ENCODE measurements around the gene EFHC1.

The EFHC1 gene

GRCh38 chr6:52538901-52539354 is 118.8 kb downstream of the EFHC1 start:
- peak overlapping the region; percentile 8; the same call in 1 of the 2 replicates for H3K4me3 ChIP-seq (ENCODE audit: low read depth, low read length)
- TF ChIP-seq CTCF (IDR thresholded peaks at IDR 0.05; ENCODE audit: low read depth, low read length): no peak

GRCh38 chr6:52539607-52540006 is 119.5 kb downstream of the EFHC1 start:
- peak overlapping the region; percentile 8; the same call in 1 of the 2 replicates for H3K4me3 ChIP-seq (ENCODE audit: low read depth, low read length)
- no peak for TF ChIP-seq CTCF (IDR thresholded peaks at IDR 0.05; ENCODE audit: low read depth, low read length)

DNA sequence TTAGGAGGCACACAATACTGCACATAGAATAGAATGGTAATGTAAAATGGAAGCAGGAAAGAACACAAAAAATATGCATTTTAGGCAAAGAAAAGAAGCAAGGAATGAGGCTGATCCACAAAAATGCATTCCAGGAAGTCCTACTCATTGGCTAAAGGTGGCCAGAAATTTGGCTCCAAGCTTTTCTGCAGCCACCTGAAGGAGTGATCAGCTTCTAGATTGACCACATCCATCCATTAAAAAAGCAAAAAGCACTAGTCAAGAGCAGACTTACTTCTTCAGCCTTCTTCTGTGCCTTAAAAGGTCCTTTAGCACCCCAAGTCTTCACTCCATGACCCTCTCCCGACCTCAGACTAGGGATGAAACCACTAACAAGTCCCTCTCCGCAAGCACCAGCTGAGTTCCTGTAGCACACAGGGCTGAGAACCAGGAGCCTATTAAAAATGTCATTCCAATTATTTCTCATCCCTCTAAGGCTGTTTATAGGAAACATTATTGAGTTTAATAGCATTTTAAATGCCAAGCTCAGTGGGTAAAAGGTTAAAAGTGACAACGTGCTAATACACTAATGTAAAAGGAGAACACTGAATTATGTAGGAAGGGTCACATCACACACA is 120.3 kb downstream of the EFHC1 start:
- TF ChIP-seq CTCF (IDR thresholded peaks at IDR 0.05; ENCODE audit: low read depth, low read length): no peak
- H3K4me3 ChIP-seq (ENCODE audit: low read depth, low read length): 0 out of 2 replicates have a peak overlapping the region, but pooled peaks have one; percentile 2

DNA sequence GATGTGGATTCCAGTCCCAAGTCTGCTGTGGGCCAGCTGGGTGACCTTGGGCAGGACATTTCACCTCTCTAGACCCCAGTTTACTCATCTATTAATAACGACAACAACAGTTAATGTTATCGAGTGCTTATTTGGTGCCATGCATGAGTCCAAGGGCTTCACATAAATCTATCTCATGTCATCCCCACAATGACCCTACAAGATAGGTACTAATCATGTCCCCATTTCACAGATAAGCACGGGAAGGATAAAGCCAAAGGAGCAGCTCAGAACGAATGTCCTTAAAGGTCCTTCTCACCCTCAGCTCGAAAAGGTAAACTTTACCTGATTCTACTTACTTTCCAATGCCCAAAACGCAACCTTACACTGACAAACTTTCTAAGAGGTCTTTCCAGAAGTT is 121.0 kb downstream of the EFHC1 start:
- H3K4me3 ChIP-seq (ENCODE audit: low read depth, low read length): no peak overlapping the region
- TF ChIP-seq CTCF (IDR thresholded peaks at IDR 0.05; ENCODE audit: low read depth, low read length): no peak

- no peak for TF ChIP-seq CTCF (IDR thresholded peaks at IDR 0.05; ENCODE audit: low read depth, low read length)
- peak overlapping the region; percentile 20; the same call in 1 of the 2 replicates for H3K4me3 ChIP-seq (ENCODE audit: low read depth, low read length)
Observed at GRCh38 chr6:52543262-52543661, 123.1 kb downstream of the EFHC1 start.

GRCh38 chr6:52543729-52544601 is 123.8 kb downstream of the EFHC1 start:
- no peak for TF ChIP-seq CTCF (IDR thresholded peaks at IDR 0.05; ENCODE audit: low read depth, low read length)
- peak overlapping the region; percentile 20; the same call in 1 of the 2 replicates for H3K4me3 ChIP-seq (ENCODE audit: low read depth, low read length)

Measured in WI38 (cell line).